22Rv1 (cell line): ENCODE data around the gene ENTPD6.

Experiments used
- CTCF ChIP-seq: fragments of 450-650 bp; IDR thresholded peaks from 2 replicates; pipeline ENCODE4 v1.5.1; 2017; ENCODE audit warnings: mild to moderate bottlenecking
- ZFX ChIP-seq: fragments of 450-650 bp; IDR thresholded peaks from 2 replicates; pipeline ENCODE4 v1.6.1; 2017; ENCODE audit warnings: antibody characterized with exemption, borderline replicate concordance

GRCh38 chr20:25221592-25222460, 26.3 kb downstream of the ENTPD6 start:
- no peak for TF ChIP-seq CTCF
- TF ChIP-seq ZFX, result no peak
